HEK293 (cell line): ENCODE data around the gene KCNJ2.

Experiments
- CTCF ChIA-PET: fragments of 350-600 bp; formaldehyde crosslinking; extraction: SDS; loops from one replicate; lab custom pipeline; 2021; ENCODE audit warnings: antibody characterized with exemption; lab: Yijun Ruan, JAX
- POLR2A ChIA-PET: fragments of 300-600 bp; formaldehyde crosslinking; extraction: SDS; loops from one replicate; lab custom pipeline; 2020; ENCODE audit warnings: antibody characterized with exemption, inconsistent platforms; lab: Yijun Ruan, JAX
- H3K27ac ChIP-seq: fragments of 200-500 bp; sonication (Bioruptor generic); 2 replicates; pipeline ENCODE4 v1.5.1; 2014; ENCODE audit warnings: low read depth, low read length, control low read depth, inconsistent platforms; ENCODE audit errors: extremely low read depth
- H3K36me3 ChIP-seq, 2 experiments: fragments of 200-500 bp in 1 of 2; sonication (Bioruptor generic) in 1 of 2; 1 replicate in 1 of 2; 2 replicates in 1 of 2; pipeline ENCODE4 v1.5.1; 2014 to 2017; ENCODE audit warnings: inconsistent platforms in 2 of 2, low read length in 2 of 2; ENCODE audit not compliant: control insufficient read depth in 2 of 2, insufficient read depth in 1 of 2
- H3K4me1 ChIP-seq: fragments of 200-500 bp; sonication (Bioruptor generic); 2 replicates; pipeline ENCODE4 v1.5.1; 2014; ENCODE audit warnings: mild to moderate bottlenecking, low read length, inconsistent platforms; ENCODE audit not compliant: control insufficient read depth, insufficient read depth
- H3K4me3 ChIP-seq: 2 replicates; pipeline ENCODE4 v1.5.1; 2011; ENCODE audit warnings: low read depth, mild to moderate bottlenecking, control low read depth, low read length, moderate library complexity
- H3K9me3 ChIP-seq: fragments of 200-500 bp; sonication (Bioruptor generic); 2 replicates; pipeline ENCODE4 v1.5.1; 2014; ENCODE audit warnings: low read depth, low read length, inconsistent platforms; ENCODE audit not compliant: control insufficient read depth, insufficient read depth
- FEZF1 ChIP-seq: fragments of 450-650 bp; formaldehyde crosslinking; IDR thresholded peaks from 2 replicates; pipeline ENCODE4 v1.5.1; 2016; ENCODE audit warnings: missing biosample characterization, missing genetic modification characterization
- KLF1 ChIP-seq: fragments of 450-650 bp; formaldehyde crosslinking; IDR thresholded peaks from 2 replicates; pipeline ENCODE4 v1.5.1; 2016; ENCODE audit warnings: missing biosample characterization, missing genetic modification characterization
- KLF17 ChIP-seq: fragments of 450-650 bp; formaldehyde crosslinking; IDR thresholded peaks from 2 replicates; pipeline ENCODE4 v1.5.1; 2016; ENCODE audit warnings: missing biosample characterization, missing genetic modification characterization
- PRDM6 ChIP-seq: fragments of 450-650 bp; formaldehyde crosslinking; IDR thresholded peaks from 2 replicates; pipeline ENCODE4 v1.5.1; 2017; ENCODE audit warnings: missing biosample characterization, missing genetic modification characterization
- WT1 ChIP-seq: fragments of 450-650 bp; formaldehyde crosslinking; IDR thresholded peaks from 2 replicates; pipeline ENCODE4 v1.5.1; 2016; ENCODE audit warnings: missing biosample characterization, missing genetic modification characterization
- ZNF132 ChIP-seq: fragments of 450-650 bp; formaldehyde crosslinking; IDR thresholded peaks from 2 replicates; pipeline ENCODE4 v1.5.1; 2017; ENCODE audit warnings: missing biosample characterization, missing genetic modification characterization, borderline replicate concordance
- ZNF335 ChIP-seq: fragments of 450-650 bp; formaldehyde crosslinking; conservative IDR thresholded peaks from 2 replicates; pipeline ENCODE4 v1.5.1; 2016; ENCODE audit warnings: missing biosample characterization, missing genetic modification characterization
- ZNF449 ChIP-seq: fragments of 450-650 bp; formaldehyde crosslinking; IDR thresholded peaks from 2 replicates; pipeline ENCODE4 v1.5.1; 2017; ENCODE audit warnings: missing biosample characterization, mild to moderate bottlenecking, missing genetic modification characterization, moderate library complexity
- ZNF514 ChIP-seq: fragments of 450-650 bp; formaldehyde crosslinking; IDR thresholded peaks from 2 replicates; pipeline ENCODE4 v1.5.1; 2016; ENCODE audit warnings: missing biosample characterization, missing genetic modification characterization
- ZNF529 ChIP-seq: fragments of 450-650 bp; formaldehyde crosslinking; IDR thresholded peaks from 2 replicates; pipeline ENCODE4 v1.5.1; 2017; ENCODE audit warnings: missing genetic modification characterization, missing biosample characterization; ENCODE audit not compliant: insufficient replicate concordance
- ZNF561 ChIP-seq: fragments of 450-650 bp; IDR thresholded peaks from 2 replicates; pipeline ENCODE4 v1.5.1; 2018; ENCODE audit warnings: missing biosample characterization, missing genetic modification characterization, borderline replicate concordance
- ZNF596 ChIP-seq: fragments of 450-650 bp; IDR thresholded peaks from 2 replicates; pipeline ENCODE4 v1.5.0; 2018; ENCODE audit warnings: missing biosample characterization, mild to moderate bottlenecking, missing genetic modification characterization, moderate library complexity
- ZNF626 ChIP-seq: fragments of 450-650 bp; sonication (Bioruptor Pico); formaldehyde crosslinking; IDR thresholded peaks from 2 replicates; pipeline ENCODE4 v1.5.1; 2018; ENCODE audit warnings: missing biosample characterization, missing genetic modification characterization, inconsistent platforms
- ZNF658 ChIP-seq: fragments of 450-650 bp; formaldehyde crosslinking; IDR thresholded peaks from 2 replicates; pipeline ENCODE4; 2016; ENCODE audit warnings: missing biosample characterization, missing genetic modification characterization
- ZNF660 ChIP-seq: fragments of 450-650 bp; IDR thresholded peaks from 2 replicates; pipeline ENCODE4 v1.5.1; 2018; ENCODE audit warnings: missing biosample characterization, mild to moderate bottlenecking, missing genetic modification characterization
- ZSCAN5A ChIP-seq: fragments of 450-650 bp; formaldehyde crosslinking; IDR thresholded peaks from 2 replicates; pipeline ENCODE4 v1.5.1; 2016; ENCODE audit warnings: missing biosample characterization, missing genetic modification characterization
- ZXDB ChIP-seq: fragments of 450-650 bp; formaldehyde crosslinking; IDR thresholded peaks from 2 replicates; pipeline ENCODE4 v1.5.1; 2016; ENCODE audit warnings: missing biosample characterization, missing genetic modification characterization
- TF ChIP-seq, protein P1 (sequence below): fragments of 450-650 bp; formaldehyde crosslinking; IDR thresholded peaks from 2 replicates; pipeline ENCODE4 v1.5.1; 2016; ENCODE audit warnings: missing biosample characterization, missing genetic modification characterization

The KCNJ2 gene

DNA sequence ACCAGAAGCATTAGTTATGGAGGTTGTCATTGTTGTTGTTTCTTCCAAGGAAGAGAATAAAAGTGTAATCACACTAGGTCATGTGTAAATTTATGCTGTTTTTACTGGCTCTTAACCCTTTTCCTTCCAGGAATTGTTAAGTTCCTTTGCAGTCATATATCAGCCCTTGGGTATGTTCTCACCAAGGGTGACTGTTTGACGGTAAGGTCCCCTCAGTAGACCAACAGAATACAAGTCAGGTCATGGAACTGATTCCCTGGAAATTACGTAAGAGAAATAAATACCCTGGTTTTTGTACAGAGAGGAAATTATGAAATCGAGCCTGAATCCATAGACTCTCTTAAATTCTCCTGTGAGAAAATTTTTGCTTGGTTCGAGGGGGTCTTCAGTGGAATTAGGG, 11.2 kb upstream of the KCNJ2 start:
- CTCF ChIA-PET, result interaction anchor here (1.7 kb wide), 1 partner anchor 14 kb away, joined by 6 read pairs; no protein-coding TSS in a partner anchor
- no peak for TF ChIP-seq FEZF1 (tag by site-specific recombination)
- TF ChIP-seq, protein P1, sequence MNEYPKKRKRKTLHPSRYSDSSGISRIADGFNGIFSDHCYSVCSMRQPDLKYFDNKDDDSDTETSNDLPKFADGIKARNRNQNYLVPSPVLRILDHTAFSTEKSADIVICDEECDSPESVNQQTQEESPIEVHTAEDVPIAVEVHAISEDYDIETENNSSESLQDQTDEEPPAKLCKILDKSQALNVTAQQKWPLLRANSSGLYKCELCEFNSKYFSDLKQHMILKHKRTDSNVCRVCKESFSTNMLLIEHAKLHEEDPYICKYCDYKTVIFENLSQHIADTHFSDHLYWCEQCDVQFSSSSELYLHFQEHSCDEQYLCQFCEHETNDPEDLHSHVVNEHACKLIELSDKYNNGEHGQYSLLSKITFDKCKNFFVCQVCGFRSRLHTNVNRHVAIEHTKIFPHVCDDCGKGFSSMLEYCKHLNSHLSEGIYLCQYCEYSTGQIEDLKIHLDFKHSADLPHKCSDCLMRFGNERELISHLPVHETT (tag by site-specific recombination), result no peak
- no peak for TF ChIP-seq PRDM6
- TF ChIP-seq KLF1 (tag by site-specific recombination), result no peak
- TF ChIP-seq ZNF529 (tag by site-specific recombination), result no peak
- no peak for TF ChIP-seq ZNF132 (tag by site-specific recombination)
- TF ChIP-seq ZNF561 (tag by site-specific recombination), result no peak
- TF ChIP-seq, all 188 proteins: peak for 0
- no peaks in the 10 kb centered on the region for H3K9me3 ChIP-seq
- H3K27ac ChIP-seq, result no peak overlapping the region
- H3K4me3 ChIP-seq, result no peak overlapping the region
- H3K36me3 ChIP-seq, result no peaks in the 10 kb centered on the region
- POLR2A ChIA-PET, result interaction anchor here (0.5 kb wide), 1 partner anchor 357 kb away, joined by 3 read pairs; no protein-coding TSS in a partner anchor
- H3K4me1 ChIP-seq, result no peaks in the 10 kb centered on the region

- CTCF ChIA-PET, result interaction anchor here (1.2 to 1.7 kb wide), 3 partner anchors 9 to 551 kb away, joined by 3 to 6 read pairs (median 5); no protein-coding TSS in a partner anchor
- no peaks in the 10 kb centered on the region for H3K4me1 ChIP-seq
- no peaks in the 10 kb centered on the region for H3K9me3 ChIP-seq
- POLR2A ChIA-PET, result no interaction called here
- no peaks in the 10 kb centered on the region for H3K36me3 ChIP-seq
- TF ChIP-seq ZNF626 (tag by site-specific recombination), result no peak
- TF ChIP-seq ZNF658 (tag by site-specific recombination), result no peak
- no peak for TF ChIP-seq ZNF335 (tag by site-specific recombination)
- no peak for TF ChIP-seq ZNF132 (tag by site-specific recombination)
- TF ChIP-seq ZNF449 (tag by site-specific recombination), result no peak
- no peak for TF ChIP-seq ZXDB (tag by site-specific recombination)
- no peak for TF ChIP-seq ZNF514
- no peak for TF ChIP-seq ZNF596 (tag by site-specific recombination)
- TF ChIP-seq WT1 (tag by site-specific recombination), result no peak
- TF ChIP-seq ZNF660 (tag by site-specific recombination), result no peak
- no peak for TF ChIP-seq ZSCAN5A (tag by site-specific recombination)
- no peak for TF ChIP-seq KLF17 (tag by site-specific recombination)
- H3K27ac ChIP-seq, result no peak overlapping the region
- H3K4me3 ChIP-seq, result no peak overlapping the region
Observed at GRCh38 chr17:70158591-70158990, 10.7 kb upstream of the KCNJ2 start.
